ENCODE measurements around the gene PARD3. TPM values are rescaled to one million over a fixed set of nuclear protein-coding genes. Genes with fewer than 3 reads are reported as not detected.

PARD3 gene
- total RNA-seq, 1 experiment from 2014 or later, result not detected

- DNase-seq, result no peak
- no peak overlapping the region for H3K27ac ChIP-seq (ENCODE audit: low read length)
- H4K20me1 ChIP-seq (ENCODE audit: insufficient read depth, low read depth, low read length), result no peaks in the 10 kb centered on the region
- no peaks in the 10 kb centered on the region for H3K36me3 ChIP-seq (ENCODE audit: insufficient read depth, low read length)
- no peaks in the 10 kb centered on the region for H3K27me3 ChIP-seq (ENCODE audit: low read length)
- no peak overlapping the region for H3K9ac ChIP-seq (ENCODE audit: low read length)
- no peak overlapping the region for H3K4me3 ChIP-seq (ENCODE audit: low read length)
- no peaks in the 10 kb centered on the region for H3K9me2 ChIP-seq (replicated peaks; ENCODE audit: insufficient read depth, low read length)
- H3K4me1 ChIP-seq (ENCODE audit: low read length), result no peaks in the 10 kb centered on the region
- H3K79me2 ChIP-seq (ENCODE audit: low read length), result no peaks in the 10 kb centered on the region
- H2AFZ ChIP-seq (ENCODE audit: low read length), result no peak overlapping the region
- H3K4me2 ChIP-seq (ENCODE audit: low read depth, low read length, poor library complexity, severe bottlenecking), result no peak overlapping the region
- H3K9me3 ChIP-seq (ENCODE audit: low read length), result no peaks in the 10 kb centered on the region
These were observed 316.3 kb downstream of the PARD3 start for GRCh38 chr10:34498821-34499220.

GRCh38 chr10:34495938-34496337 is 319.2 kb downstream of the PARD3 start:
- H3K36me3 ChIP-seq (ENCODE audit: insufficient read depth, low read length), result no peaks in the 10 kb centered on the region
- H3K27ac ChIP-seq (ENCODE audit: low read length), result no peak overlapping the region
- no peaks in the 10 kb centered on the region for H3K27me3 ChIP-seq (ENCODE audit: low read length)
- H2AFZ ChIP-seq (ENCODE audit: low read length), result no peak overlapping the region
- no peak for DNase-seq
- H3K9me3 ChIP-seq (ENCODE audit: low read length), result no peaks in the 10 kb centered on the region
- no peaks in the 10 kb centered on the region for H3K4me1 ChIP-seq (ENCODE audit: low read length)
- H3K79me2 ChIP-seq (ENCODE audit: low read length), result no peaks in the 10 kb centered on the region
- H3K4me2 ChIP-seq (ENCODE audit: low read depth, low read length, poor library complexity, severe bottlenecking), result no peak overlapping the region
- no peaks in the 10 kb centered on the region for H4K20me1 ChIP-seq (ENCODE audit: insufficient read depth, low read depth, low read length)
- no peak overlapping the region for H3K4me3 ChIP-seq (ENCODE audit: low read length)
- no peak overlapping the region for H3K9ac ChIP-seq (ENCODE audit: low read length)
- H3K9me2 ChIP-seq (replicated peaks; ENCODE audit: insufficient read depth, low read length), result no peaks in the 10 kb centered on the region

GRCh38 chr10:34494012-34494411 is 321.1 kb downstream of the PARD3 start:
- no peak for DNase-seq
- Histone ChIP-seq H3K4me3 (ENCODE audit: low read length) (no peak overlapping the region), H3K4me2 (ENCODE audit: low read depth, low read length, poor library complexity, severe bottlenecking) (no peak overlapping the region), H3K9me2 (replicated peaks; ENCODE audit: insufficient read depth, low read length) (no peaks in the 10 kb centered on the region), H3K27ac (ENCODE audit: low read length) (no peak overlapping the region), H4K20me1 (ENCODE audit: insufficient read depth, low read depth, low read length) (no peaks in the 10 kb centered on the region), H2AFZ (ENCODE audit: low read length) (no peak overlapping the region), H3K4me1 (ENCODE audit: low read length) (no peaks in the 10 kb centered on the region), H3K9ac (ENCODE audit: low read length) (no peak overlapping the region), H3K79me2 (ENCODE audit: low read length) (no peaks in the 10 kb centered on the region), H3K27me3 (ENCODE audit: low read length) (no peaks in the 10 kb centered on the region), H3K9me3 (ENCODE audit: low read length) (no peaks in the 10 kb centered on the region), H3K36me3 (ENCODE audit: insufficient read depth, low read length) (no peaks in the 10 kb centered on the region)

GRCh38 chr10:34492081-34492480 is 323.0 kb downstream of the PARD3 start:
- Histone ChIP-seq H3K4me1 (ENCODE audit: low read length) (no peaks in the 10 kb centered on the region), H3K79me2 (ENCODE audit: low read length) (no peaks in the 10 kb centered on the region), H3K9ac (ENCODE audit: low read length) (no peak overlapping the region), H3K36me3 (ENCODE audit: insufficient read depth, low read length) (no peaks in the 10 kb centered on the region), H2AFZ (ENCODE audit: low read length) (no peak overlapping the region), H4K20me1 (ENCODE audit: insufficient read depth, low read depth, low read length) (no peaks in the 10 kb centered on the region), H3K4me3 (ENCODE audit: low read length) (no peak overlapping the region), H3K27me3 (ENCODE audit: low read length) (no peaks in the 10 kb centered on the region), H3K9me3 (ENCODE audit: low read length) (no peaks in the 10 kb centered on the region), H3K9me2 (replicated peaks; ENCODE audit: insufficient read depth, low read length) (no peaks in the 10 kb centered on the region), H3K4me2 (ENCODE audit: low read depth, low read length, poor library complexity, severe bottlenecking) (no peak overlapping the region), H3K27ac (ENCODE audit: low read length) (no peak overlapping the region)
- no peak for DNase-seq

- H3K4me1 ChIP-seq (ENCODE audit: low read length), result no peaks in the 10 kb centered on the region
- no peak overlapping the region for H3K4me3 ChIP-seq (ENCODE audit: low read length)
- H3K9me3 ChIP-seq (ENCODE audit: low read length), result no peaks in the 10 kb centered on the region
- no peak for DNase-seq
- no peaks in the 10 kb centered on the region for H3K36me3 ChIP-seq (ENCODE audit: insufficient read depth, low read length)
- H3K9ac ChIP-seq (ENCODE audit: low read length), result no peak overlapping the region
- no peak overlapping the region for H3K4me2 ChIP-seq (ENCODE audit: low read depth, low read length, poor library complexity, severe bottlenecking)
- H3K27me3 ChIP-seq (ENCODE audit: low read length), result no peaks in the 10 kb centered on the region
- no peak overlapping the region for H3K27ac ChIP-seq (ENCODE audit: low read length)
- no peaks in the 10 kb centered on the region for H3K79me2 ChIP-seq (ENCODE audit: low read length)
- H4K20me1 ChIP-seq (ENCODE audit: insufficient read depth, low read depth, low read length), result no peaks in the 10 kb centered on the region
- H2AFZ ChIP-seq (ENCODE audit: low read length), result no peak overlapping the region
- no peaks in the 10 kb centered on the region for H3K9me2 ChIP-seq (replicated peaks; ENCODE audit: insufficient read depth, low read length)
These were observed 323.4 kb downstream of the PARD3 start for GRCh38 chr10:34491678-34492077.

GRCh38 chr10:34489973-34490745 is 324.9 kb downstream of the PARD3 start:
- Histone ChIP-seq H3K9me3 (ENCODE audit: low read length) (no peaks in the 10 kb centered on the region), H3K79me2 (ENCODE audit: low read length) (no peaks in the 10 kb centered on the region), H3K4me2 (ENCODE audit: low read depth, low read length, poor library complexity, severe bottlenecking) (no peak overlapping the region), H3K36me3 (ENCODE audit: insufficient read depth, low read length) (no peaks in the 10 kb centered on the region), H4K20me1 (ENCODE audit: insufficient read depth, low read depth, low read length) (no peaks in the 10 kb centered on the region), H3K9me2 (replicated peaks; ENCODE audit: insufficient read depth, low read length) (no peaks in the 10 kb centered on the region), H3K4me3 (ENCODE audit: low read length) (no peak overlapping the region), H3K27ac (ENCODE audit: low read length) (no peak overlapping the region), H3K27me3 (ENCODE audit: low read length) (no peaks in the 10 kb centered on the region), H2AFZ (ENCODE audit: low read length) (no peak overlapping the region), H3K4me1 (ENCODE audit: low read length) (no peaks in the 10 kb centered on the region), H3K9ac (ENCODE audit: low read length) (no peak overlapping the region)
- DNase-seq, result no peak

GRCh38 chr10:34489411-34489810 is 325.7 kb downstream of the PARD3 start:
- no peaks in the 10 kb centered on the region for H3K27me3 ChIP-seq (ENCODE audit: low read length)
- no peak overlapping the region for H2AFZ ChIP-seq (ENCODE audit: low read length)
- H3K4me3 ChIP-seq (ENCODE audit: low read length), result no peak overlapping the region
- H3K9me2 ChIP-seq (replicated peaks; ENCODE audit: insufficient read depth, low read length), result no peaks in the 10 kb centered on the region
- no peaks in the 10 kb centered on the region for H3K36me3 ChIP-seq (ENCODE audit: insufficient read depth, low read length)
- no peaks in the 10 kb centered on the region for H3K4me1 ChIP-seq (ENCODE audit: low read length)
- H3K9ac ChIP-seq (ENCODE audit: low read length), result no peak overlapping the region
- H3K27ac ChIP-seq (ENCODE audit: low read length), result no peak overlapping the region
- H3K9me3 ChIP-seq (ENCODE audit: low read length), result no peaks in the 10 kb centered on the region
- H3K79me2 ChIP-seq (ENCODE audit: low read length), result no peaks in the 10 kb centered on the region
- no peak overlapping the region for H3K4me2 ChIP-seq (ENCODE audit: low read depth, low read length, poor library complexity, severe bottlenecking)
- H4K20me1 ChIP-seq (ENCODE audit: insufficient read depth, low read depth, low read length), result no peaks in the 10 kb centered on the region
- no peak for DNase-seq

GRCh38 chr10:34488476-34489130 is 326.5 kb downstream of the PARD3 start:
- Histone ChIP-seq H2AFZ (ENCODE audit: low read length) (no peak overlapping the region), H3K4me2 (ENCODE audit: low read depth, low read length, poor library complexity, severe bottlenecking) (no peak overlapping the region), H3K4me3 (ENCODE audit: low read length) (no peak overlapping the region), H3K4me1 (ENCODE audit: low read length) (no peaks in the 10 kb centered on the region), H3K9me3 (ENCODE audit: low read length) (no peaks in the 10 kb centered on the region), H3K36me3 (ENCODE audit: insufficient read depth, low read length) (no peaks in the 10 kb centered on the region), H3K9me2 (replicated peaks; ENCODE audit: insufficient read depth, low read length) (no peaks in the 10 kb centered on the region), H3K79me2 (ENCODE audit: low read length) (no peaks in the 10 kb centered on the region), H3K27ac (ENCODE audit: low read length) (no peak overlapping the region), H4K20me1 (ENCODE audit: insufficient read depth, low read depth, low read length) (no peaks in the 10 kb centered on the region), H3K9ac (ENCODE audit: low read length) (no peak overlapping the region), H3K27me3 (ENCODE audit: low read length) (no peaks in the 10 kb centered on the region)
- no peak for DNase-seq
